TTC549 (cell line): Measurements from ENCODE around the gene VAV3.
"Not testable (repeated sequence)": the region's sequence is repeated elsewhere in the genome, so short reads cannot be mapped to it uniquely, and the experiment has no call there.

Experiments used
- FAIRE-seq: peaks from 2 replicates; lab custom pipeline; 2012; peaks lifted over from hg19 to GRCh38; lab: Jason Lieb, UNC

Gene VAV3

DNA sequence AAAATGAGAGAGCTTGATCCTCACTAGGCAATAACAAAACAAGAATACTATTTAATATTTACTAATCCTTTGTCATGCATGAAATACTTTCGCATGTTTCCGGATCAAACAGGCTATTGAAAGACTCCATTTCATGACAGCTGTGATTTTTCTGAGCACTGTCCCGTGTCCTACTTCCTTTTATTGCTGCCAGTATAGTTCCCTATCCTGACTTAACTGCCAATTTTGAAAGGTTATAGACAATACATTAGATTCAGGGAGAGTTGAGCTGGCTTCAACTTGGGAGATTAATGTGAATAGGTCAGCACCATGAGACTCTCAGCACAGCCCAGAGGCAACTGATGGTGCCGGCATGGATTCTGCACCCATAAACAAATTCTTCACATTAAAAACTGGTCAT, 225.8 kb downstream of the VAV3 start:
- FAIRE-seq = no peak

DNA sequence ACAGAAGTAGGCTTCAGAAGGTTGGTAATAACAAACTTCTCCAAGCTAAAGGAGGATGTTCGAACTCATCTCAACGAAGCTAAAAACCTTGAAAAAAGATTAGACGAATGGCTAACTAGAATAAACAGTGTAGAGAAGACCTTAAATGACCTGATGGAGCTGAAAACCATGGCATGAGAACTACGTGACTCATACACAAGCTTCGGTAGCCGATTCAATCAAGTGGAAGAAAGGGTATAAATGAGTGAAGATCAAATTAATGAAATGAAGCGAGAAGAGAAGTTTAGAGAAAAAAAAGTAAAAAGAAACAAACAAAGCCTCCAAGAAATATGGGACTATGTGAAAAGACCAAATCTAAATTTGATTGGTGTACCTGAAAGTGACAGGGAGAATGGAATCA, 231.6 kb downstream of the VAV3 start:
- not testable (repeated sequence) for FAIRE-seq

DNA sequence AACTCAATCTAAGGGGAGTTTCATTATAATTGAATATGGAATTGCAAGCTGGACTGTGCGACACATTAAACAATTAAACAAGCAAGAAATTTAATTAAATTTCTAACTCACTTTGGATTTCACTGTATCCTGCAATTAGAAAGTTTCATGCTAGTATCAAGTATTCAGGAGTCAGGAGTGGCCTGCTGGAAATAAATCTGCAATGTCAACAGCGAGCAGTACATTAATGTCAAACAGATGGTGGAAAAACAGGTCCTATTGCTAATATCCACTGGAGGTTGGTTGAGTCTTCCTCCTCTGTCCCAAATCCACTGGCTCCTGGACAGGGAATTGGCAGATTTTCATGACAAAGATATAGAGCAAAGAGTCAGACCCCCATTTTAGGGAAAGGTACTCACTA, 237.1 kb downstream of the VAV3 start:
- FAIRE-seq = no peak

DNA sequence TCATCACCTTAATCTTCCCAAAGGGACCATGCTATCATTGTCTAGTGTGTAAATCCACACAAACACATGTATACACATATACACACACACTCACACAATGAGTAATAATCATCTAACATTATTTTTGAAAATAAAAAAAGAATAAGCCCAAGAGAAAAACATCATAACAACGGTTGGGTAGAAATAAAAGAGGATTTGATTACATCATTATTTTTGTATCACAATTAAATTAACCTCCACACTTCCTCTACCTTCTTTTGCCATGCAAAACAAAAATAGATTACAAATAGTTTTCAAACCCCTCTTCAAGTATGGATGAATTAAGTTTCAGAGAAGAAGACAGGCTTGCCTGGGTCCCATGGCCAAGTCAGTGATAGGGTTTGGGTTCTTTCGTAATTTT, 238.1 kb downstream of the VAV3 start:
- FAIRE-seq = no peak

DNA sequence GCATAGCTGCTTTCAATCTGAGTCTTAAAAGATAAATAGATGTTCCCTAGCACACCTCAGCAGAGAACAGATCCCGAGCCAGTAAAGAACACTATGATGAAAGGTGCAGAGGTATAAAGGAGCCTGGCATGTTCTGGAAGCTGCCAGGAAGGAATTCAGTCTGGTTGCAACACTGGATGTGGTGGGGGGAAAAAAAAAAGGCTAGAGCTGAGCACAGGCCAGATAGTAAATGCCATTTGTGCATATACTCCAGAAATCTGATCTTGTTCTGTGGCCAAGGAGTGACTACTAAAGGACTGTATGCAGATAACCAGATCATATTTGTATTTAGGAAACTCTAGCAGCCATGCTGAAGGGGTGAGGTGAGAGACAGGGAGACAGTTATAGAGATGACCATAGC, 240.3 kb downstream of the VAV3 start:
- no peak for FAIRE-seq

DNA sequence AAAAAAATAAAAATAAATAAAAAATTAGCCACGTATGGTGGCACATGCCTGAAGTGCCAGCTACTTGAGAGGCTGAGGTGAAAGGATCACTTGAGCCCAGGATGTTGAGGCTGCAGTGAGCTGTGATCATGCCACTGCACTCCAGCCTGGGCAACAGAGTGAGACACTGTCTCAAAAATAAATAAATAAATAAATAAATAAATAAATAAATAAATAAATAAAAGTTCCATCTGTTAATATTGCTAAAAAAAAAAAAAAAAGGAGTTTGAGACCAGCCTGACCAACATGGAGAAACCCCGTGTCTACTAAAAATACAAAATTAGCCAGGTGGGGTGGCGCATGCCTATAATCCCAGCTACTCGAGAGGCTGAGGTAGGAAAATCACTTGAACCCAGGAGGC, 244.8 kb downstream of the VAV3 start:
- FAIRE-seq = not testable (repeated sequence)

DNA sequence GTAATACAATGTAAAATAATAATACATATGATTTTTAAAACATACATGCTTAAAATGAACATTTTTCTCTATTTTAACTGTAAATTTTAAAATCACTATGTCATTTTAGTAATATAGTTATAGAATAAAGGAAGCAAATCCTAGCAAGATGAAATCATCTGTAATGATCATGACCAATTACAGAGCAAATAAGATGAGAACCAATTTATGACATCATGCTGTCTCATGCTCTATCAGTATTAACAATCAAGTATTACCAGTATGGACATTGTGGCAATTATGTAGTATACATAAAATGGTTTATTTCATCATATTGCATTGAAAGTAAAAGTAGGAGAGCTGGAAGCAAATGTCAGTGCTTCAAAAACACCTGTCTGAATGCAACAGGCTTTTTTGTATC, 255.0 kb downstream of the VAV3 start:
- no peak for FAIRE-seq

DNA sequence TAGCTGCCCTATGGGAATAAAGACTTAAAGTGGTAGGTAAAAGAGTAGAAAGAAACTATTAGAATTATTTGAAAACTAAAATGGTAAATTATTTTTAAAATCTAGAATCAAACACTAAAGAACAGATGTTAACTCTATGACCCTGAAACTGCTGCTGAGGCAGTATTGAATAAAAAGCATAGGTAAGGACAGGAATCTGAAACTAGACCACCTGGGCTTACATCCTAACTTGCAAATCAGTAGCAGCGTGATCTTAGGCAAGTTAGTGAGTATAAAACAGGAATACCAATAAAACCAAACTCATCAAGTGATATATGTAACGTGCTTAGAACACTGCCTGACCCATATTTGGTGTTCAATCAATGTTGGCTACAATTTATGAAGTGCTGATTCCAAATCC, 257.9 kb downstream of the VAV3 start:
- no peak for FAIRE-seq

DNA sequence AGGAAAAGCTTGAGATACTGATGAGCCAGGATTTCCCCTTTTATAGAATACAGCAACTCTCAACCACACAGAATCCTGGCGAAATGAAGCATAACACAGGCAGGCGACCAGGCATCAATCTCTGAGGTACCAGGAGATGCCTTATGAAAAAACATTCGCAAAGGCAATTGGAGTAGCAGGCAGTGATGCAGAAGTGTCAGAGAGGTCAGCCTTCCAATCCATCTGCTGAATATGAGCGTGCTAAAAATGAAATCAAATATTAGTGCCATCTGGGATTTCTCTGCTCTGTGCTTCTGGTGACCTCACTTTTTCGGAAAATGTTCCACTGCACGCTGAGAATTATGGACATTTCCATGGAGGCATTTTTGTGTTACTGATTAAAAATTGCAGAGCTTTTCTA, 258.8 kb downstream of the VAV3 start:
- no peak for FAIRE-seq

DNA sequence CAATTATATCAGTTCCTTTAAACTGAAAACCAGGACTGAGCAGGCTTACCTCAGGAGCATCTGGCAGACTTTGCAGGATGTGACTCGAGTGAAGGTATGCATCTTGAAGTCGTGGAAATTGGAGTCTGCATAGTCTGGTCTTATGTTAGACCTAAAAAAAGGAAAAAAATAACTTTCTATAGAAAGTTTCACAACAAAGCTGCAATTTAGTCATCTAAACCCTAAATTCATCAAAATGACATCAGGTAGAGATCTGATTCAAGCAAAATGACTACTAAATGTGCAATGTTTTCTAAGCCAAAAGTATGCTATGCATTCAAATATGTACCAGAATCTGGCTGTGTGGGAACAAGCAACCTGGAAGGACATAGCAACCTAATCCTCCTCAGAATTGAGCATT, 260.1 kb downstream of the VAV3 start:
- FAIRE-seq = no peak

DNA sequence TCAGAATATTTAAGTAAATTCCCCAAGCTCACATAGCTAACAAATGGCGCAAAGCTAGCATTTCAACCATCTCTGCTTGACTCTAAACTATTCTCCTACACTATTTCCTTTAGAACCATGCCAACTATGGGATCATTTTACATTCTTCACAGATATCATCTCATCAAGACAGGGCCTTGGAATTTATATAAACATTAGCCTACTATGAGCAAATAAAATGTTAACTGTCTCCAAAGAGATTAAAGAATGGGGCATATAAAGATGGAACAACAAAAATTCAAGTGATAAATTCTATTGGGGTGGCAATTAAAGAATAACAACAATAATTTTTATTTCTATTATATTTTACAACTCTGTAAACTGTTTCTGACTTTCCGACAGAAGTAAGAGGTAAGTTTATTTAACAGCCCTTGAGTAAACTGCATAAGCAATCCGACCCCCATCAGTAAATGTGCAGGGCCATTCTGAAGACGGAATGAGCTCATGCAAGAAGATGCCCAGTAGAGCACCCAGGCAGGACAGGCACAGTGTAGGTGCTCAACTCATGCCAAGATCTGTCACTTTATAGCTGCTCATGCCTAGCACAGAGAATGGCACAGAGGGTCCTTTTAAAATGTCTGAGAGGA, 261.9 kb downstream of the VAV3 start:
- FAIRE-seq = no peak

DNA sequence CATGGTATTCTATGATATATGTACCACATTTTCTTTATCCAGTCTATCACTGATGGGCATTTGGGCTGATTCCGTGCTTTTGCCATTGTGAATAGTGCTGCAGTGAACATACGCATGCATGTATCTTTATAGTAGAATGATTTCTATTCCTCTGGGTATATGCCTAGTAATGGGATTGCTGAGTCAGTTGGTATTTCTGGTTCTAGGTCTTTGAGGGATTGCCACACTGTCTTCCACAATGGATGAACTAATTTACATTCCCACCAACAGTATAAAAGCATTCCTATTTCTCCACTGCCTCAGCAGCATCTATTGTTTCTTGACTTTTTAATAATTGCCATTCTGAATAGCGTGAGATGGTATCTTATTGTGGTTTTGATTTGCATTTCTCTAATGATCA, 264.3 kb downstream of the VAV3 start:
- FAIRE-seq = not testable (repeated sequence)

DNA sequence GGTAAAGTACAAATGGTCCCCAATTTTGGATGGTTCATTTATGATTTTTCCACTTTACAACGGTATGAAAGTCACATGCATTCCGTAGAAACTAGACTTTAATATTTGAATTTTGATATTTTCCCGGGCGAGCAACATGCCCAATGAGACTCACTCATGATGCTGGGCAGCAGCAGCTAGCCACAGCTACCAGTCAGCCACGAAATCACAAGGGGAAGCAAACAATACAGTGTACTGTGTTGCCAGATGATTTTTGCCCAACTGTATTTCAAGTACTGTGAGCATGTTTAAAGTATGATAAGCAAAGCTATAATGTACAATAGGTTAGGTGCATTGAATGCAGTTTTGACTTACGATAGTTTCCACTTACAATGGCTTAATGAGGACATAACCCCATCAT, 266.8 kb downstream of the VAV3 start:
- no peak for FAIRE-seq

DNA sequence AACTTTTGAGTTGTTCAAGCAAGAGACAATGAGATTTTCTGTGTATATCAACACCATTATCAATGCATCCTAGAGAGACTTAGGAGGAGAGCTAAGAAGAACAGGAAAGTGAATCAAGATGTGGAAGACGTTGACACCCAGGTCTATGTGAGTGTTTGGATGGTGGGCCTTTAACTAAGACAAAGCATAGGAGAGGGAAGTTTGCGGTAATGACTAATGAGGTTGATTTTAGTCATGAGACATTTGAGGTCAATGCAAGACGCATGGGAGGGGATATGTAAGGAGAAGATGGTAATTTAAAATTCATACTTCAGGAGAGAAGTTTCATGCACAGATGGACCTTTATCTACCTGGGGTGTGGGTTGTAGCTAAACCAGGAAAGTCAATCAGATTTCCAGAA, 269.6 kb downstream of the VAV3 start:
- no peak for FAIRE-seq

DNA sequence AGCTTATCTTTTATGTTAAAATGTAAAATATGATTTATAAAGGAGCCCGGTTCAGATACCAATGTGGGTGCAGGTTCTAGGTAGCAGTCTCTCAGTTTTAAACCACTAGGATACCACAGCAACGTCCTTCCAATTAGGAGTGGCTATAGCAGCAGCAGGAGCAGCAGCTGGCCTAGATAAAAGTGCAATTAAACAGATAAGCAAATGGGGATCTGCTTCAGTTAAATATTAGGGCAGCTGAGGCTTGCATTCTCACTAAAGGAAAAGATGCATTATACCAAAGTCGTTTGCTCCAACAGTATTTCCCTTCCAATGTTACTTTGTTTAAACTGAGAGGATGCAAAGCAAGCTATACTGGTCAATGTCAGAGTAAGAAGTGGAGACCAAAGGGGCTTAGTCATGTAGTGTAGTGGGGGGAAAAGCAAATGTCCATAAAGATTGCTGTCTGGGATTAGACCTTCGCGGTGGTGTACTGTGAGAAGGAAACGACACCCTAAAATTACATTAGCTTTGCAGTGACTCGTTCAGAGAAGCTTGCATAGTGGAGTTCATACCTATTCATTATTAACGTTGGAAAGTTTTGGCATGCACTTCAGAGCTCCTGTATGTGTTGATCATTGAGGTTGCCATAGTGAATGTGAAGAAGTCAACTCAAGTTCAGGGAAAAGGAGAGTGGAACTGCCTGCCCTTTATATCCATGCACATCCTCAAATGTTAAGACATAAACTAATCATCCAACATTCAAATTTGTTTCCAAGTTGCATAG, 272.2 kb downstream of the VAV3 start:
- FAIRE-seq = no peak

DNA sequence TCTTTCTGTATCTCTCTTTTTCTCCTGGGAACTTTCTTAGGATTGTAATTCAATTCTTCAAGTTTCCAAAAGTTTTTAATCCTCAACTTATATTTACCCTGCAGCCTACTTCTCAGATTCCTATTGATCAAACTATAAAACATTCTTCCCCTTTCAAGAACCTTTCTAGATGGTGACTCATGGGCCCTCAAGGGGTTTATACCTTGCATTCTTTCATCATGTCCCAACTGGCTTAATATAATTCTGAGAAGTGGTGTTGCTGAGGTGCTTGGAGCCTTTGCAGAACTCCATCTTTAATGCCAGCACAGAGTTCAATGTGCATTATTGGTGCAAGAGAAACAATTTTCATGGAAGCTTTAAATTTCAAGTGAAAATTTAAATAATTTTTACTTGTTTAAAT, 273.4 kb downstream of the VAV3 start:
- no peak for FAIRE-seq

DNA sequence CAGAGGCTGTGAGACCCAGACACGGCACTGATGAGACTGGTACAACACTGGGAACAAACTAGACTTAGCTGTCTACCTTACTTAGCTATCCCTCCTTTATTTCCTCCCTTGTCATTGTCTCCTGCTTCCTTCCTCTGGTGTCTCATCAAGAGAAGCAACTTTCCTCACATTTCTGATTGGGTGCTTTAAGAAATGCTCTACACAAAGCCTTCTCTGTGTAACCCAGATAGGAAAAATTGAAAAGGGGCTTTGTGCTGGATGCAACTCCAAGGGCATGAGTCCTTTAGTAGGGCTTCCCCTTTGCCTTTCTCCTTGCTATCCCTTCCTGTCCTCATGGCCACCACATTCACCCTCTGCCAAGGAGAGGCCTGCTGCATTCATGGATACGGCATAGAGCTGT, 274.5 kb downstream of the VAV3 start:
- no peak for FAIRE-seq

DNA sequence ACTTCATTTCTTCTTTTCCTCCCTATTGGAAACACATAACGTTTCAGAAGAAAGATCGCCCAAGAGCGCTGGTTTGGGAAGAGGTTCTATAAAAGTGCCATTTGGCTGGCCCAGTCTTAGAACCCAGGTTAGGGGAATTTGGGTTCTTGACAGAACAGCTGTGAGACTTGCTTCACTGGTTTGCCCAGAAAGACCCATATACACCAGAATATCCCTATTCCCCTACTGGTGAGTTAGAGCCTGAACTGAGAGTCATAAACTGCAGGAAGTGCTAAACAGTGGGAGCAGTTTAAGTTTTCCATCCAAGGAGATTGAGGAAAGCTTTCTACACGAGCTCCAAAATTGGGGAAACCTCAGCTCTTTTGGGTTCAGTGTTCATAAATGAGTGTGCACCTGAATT, 275.2 kb downstream of the VAV3 start:
- no peak for FAIRE-seq

DNA sequence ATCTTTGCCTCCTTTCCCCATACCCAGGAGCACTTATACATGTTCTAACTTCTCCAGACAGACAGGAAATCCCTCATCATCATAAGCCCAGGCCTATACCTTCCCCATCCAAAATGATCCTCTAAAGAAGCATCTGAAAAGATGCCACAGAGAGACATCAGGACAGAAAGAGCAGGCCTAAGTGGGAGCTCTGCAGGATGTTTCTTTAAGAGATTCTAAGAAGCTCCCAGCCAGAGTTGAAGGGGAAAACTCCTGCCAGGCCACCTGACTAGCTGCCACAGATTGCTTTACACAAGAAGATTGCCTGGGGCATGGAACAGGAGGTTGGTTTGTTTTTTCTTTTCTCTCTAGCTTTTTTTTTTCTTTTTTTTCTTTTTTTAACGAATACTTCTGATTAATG, 275.8 kb downstream of the VAV3 start:
- FAIRE-seq = no peak

DNA sequence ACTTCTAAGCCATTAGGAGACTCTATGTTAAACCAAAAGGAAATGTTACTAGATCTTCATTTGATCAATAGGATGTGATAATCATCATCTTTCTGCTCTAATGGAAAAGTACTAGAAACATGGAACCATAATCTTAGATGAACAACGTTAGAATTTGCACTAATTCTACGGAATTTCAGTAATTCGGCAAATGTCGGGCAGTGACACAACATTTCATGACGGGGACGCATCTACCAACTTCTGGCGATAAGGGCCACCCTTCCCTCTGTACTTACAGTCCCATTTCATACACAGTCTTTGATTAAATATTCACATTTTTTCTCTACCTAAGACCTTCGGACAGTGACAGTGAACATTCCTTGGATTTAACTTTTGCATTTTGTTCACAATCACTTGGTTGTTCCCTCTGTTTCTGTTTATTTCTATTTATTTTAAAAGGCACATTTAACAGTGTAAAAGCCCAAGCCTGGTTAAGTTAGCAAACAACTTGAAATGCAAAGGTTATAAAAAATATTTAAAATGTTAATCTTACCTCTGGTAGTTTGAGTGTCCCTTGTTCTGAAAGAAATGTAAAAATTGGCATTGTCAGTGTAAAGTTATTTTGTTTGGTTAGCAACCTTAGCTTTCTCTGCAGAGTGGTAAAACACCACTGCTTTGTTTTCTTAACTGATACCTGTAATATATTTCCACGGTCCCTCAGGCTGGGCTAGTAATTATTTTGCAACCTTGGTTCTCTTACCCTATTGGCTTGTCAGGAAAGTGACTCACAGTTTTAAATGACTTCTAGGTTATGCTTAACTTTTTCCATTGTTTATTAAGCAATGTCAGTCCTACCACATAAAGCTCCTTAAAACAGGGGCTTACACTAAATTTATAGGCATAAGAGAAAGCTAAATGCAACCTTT, 276.9 kb downstream of the VAV3 start:
- no peak for FAIRE-seq

DNA sequence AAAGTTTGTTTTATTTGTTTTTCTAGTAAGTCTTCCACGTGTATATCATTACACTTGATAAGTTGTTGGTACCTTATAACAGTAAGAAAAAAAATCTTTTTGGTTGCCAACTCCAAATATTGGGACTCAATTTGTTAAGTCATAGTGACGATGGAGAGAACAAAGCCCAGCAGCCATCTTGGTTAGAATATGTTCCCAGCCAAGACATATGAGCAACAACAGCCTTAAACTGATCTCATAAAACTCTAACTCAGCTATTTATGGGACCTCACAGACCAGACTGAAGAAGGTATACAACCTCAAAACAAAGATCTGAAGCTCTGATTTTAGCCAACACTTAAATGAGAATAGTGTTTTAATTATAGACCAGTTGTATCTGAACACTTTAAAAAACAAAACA, 281.3 kb downstream of the VAV3 start:
- FAIRE-seq = no peak

DNA sequence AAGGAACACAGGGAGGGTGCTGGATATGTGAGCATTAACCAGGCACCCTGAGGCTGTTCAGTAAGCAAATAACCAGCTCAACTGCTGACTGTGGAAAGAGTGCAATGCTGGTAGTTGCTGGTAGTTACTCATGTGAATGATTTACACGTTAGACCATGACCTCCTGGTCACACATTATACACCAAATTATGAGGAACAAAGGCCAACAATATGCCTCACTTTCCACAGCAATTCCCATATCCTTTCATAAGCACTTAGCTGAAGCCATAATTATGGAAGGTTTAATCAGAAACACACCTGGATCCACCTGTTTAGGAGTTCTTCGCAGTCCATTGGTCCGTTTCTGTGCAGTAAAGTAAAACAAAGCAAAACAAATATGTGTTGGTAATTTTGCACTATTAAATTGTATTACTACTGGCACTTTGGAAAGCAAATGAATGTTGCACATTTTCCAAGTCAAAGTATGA, 281.8 kb downstream of the VAV3 start:
- no peak for FAIRE-seq

DNA sequence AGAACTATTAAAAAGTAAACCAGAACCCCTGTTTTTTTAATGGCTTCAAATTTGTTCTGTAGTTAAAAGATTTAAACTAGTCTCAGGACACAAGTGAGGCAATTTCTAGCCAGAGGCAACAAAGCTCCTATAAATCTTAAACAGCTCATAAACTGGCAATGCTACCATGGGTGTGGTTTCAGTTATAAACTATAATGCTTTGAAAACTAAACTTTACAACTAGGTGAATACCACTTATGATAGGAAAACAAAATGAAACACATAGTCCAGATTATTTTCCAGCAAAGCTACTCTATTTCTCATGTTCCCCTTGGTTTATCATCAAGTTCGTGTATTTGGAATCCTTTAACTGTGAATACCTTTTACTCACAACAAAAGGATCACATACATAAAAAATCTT, 282.5 kb downstream of the VAV3 start:
- FAIRE-seq = no peak
